GM21447 (cell line): ENCODE measurements around the gene NR2F6.
A peak's percentile ranks its signal among the peaks of the same experiment; 100 is the strongest.

Source experiments
- ATAC-seq: cut with Tn5 transposase; IDR thresholded peaks from one replicate; pipeline ENCODE4 v1.9.1; 2021; ENCODE audit not compliant: unreplicated experiment

Gene NR2F6

DNA sequence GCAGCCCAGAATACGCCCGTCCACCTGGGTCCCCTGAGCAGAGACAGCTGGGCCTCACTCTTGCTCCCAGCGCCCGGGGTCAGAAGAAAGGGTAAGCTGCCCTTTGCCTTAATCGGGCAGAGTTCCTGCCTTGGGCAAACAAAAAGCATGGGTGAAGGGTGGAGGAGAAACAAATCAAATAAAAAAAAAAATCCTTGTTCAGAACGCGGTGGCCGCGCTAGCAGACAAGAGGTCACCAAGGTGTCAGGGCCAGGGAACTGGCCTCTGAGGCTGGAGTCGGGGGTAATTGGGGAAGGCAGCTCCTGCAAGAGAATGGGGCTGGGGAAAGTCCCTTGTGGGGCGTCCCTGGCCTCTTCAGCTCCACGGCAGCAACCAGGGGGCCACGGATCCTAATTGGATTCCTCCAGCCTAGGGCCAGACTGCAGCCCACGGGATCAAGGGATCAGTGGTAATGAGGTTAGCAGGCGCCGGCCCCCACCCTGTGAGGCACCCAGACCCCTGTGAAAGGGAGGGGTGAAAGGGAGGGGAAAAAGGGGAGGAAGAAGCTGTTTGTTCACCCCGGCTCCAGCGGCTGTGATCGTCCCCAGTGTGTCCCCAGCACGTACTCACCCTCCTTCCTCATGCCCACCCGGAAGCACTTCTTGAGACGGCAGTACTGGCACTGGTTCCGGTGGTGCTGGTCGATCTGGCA lies 5.5 kb downstream of the NR2F6 start:
- ATAC-seq, result no peak

DNA sequence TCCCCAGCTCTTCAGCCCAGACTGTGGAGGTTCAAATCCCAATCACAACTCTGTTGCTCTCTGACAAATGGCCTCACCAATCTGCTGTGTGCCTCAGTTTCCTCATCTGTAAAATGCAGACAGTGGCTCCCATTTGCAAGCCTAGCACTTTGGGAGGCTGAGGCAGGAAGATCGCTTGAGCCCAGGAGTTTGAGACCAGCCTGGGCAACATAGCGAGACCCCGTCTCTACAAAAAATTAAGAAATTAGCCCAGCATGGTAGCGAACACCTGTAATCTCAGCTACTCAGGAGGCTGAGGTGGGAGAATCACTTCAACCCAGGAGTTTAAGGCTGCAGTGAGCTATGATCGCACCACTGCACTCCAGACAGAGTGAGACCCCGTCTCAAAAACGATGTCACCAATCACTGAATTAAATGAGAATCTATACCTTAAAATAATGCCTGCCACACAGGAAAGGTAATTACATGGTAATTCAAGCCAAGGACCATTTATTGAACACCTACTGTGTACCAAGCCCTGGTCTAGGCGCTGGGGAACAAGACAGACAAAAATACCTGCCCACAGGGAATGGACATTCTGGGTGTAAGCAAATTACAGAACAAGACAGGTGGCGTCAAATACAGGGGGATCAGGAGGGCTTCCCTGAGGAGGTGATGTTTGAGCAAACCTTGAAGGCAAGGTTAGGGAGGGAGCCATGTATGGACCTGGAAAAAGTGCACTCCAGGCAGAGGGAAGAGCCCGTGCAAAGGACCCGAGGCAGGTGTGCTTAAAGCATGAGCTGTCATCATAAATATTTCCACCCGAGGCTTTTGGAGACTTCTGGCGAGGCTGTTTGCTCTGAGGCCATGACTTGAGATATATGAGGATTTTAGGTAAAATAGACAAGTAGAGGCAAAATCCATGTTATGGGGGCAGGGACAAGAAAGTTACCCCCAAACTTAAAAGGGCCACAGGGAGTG lies 7.7 kb downstream of the NR2F6 start:
- ATAC-seq, result no peak

DNA sequence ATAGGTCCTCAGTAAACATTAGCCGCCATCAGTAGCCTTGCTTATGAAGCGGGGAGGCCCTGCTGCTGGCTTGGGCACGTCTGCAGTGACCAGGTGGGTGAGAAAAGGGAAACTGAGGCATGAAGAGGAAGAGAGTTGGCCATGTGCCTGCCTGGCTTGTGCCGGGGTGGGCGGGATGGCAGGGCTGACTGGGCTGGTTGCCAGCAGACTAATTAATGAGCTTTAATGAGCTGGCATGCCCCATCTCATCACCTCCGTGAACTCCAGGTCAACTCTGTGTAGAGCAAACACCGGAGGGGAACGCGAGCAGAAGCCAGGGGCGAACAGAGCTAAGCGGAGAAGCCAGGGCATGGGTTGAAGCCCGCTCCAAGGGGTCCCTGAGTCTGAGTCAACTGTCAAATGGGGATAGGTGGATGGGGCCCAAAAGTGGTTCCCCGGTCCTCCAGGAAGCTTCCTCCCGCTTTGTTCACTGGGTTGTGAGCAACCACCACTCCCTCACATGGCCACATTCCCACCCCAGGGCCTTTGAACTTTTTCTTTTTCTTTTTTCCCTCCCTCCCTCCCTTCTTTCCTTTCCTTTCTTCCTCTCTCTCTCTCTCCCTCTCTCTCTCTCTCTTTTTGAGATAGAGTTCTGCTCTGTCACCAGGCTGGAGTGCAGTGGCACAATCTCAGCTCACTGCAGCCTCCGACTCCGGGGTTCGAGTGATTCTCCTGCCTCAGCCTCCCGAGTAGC lies 8.7 kb downstream of the NR2F6 start:
- ATAC-seq, result no peak

DNA sequence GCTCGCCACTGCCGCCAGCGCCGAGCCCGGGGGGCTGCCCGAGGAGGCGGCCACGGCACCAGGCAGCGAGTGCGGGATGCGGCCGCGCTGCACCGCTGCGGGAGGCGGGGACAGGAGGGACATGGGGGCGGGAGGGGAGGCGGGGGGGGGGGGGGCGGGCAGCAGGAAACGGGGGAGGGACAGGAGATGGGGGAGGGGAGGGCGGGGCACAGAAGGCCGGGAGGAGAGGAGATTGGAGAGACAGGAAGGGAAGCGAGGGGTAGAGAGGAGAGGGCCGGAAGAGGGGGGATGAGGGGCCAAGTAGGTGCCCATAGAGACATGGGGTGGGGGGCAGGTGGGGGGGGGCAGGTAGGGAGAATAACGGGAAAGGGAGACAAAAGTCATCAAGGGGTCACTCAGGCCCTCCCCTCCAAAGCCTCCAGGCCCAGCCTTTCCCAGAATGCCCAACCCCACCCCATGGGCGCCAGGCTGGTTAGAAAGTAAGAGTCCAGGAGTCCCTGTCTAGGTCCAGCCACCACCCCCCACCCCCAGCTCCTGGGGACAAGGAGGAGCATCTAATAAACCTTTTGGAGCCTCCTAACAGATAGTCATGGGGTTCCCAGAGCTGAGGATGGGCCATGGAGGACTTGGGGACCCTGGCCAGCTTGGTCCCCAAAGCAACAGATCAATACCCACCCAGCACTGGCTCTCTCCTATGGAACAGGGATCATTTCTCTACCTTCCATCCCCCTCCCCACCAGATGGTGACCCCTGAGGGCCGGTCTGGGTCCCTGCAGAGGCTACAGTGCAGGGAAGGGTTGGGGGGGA lies 9.5 kb downstream of the NR2F6 start:
- no peak for ATAC-seq

DNA sequence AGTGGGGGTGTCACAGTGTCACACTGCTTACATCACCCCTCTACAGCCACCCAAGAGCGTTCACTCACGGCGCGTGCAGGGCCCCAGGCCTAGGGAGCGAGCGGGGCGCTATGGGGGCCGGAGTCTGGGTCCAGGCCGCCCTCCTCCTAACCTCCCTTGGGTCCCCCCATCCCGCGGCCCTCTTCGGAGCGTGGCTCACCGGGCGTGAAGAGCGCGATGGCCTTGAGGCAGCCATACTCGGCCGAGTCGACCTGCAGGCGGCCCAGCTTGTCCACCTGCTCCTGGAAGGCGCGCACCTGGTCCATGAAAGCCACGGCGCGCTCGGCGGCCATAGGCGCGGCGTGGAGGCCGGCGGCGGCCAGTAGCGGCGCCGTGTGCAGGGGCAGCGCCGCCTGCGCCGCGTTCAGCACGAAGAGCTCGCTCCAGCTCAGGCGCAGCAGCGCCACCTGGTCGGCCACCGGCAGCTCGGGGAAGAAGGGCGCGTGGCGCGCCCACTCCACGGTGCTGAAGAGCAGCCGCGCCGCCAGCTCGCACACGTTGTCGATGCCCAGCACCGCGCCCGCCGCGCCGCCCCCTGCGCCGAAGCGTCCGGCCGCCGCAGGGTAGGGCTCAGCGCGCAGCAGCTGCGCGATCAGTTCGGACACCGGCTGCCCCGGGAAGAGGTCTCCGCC lies 10.3 kb downstream of the NR2F6 start:
- ATAC-seq, result peak; percentile 50

DNA sequence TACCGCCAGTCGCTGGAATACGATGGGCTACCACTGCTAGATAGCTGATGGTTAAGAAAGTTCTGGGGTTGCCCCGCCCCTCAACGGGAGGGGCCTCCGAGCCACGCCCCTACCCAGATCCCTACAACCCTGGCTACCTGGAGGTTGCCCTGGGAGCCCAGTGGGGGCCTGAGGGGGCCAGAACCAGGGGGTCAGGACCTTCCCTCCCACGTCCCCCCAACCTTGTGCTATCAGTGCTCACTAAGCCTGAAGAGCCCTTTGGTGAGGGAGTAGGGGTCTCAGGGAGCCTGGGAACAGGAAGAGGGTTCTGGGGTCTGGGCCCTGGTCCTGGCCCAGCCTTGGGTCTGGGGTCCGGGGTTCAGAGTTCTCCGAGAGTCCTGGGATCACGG lies 10.8 kb downstream of the NR2F6 start:
- ATAC-seq, result peak; percentile 57

DNA sequence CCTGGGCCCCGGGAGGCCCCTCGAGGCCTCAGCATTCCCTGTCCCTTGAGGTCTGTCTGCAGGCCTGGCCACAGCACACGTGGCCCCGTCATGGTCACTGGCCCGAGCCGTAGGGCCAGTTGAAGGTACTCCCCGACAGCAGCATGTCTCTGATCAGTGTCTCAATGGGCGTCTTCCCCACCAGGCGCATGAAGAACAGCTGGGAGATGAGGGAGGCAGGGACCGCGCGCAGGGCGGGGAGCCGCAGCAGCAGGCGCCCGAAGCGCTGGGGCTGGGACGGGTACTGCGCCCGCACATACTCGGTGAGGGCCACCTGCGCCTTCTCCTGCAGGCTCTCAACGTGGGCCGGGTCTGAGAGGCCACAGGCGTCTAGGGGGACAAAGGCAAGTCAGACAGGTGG lies 13.5 kb downstream of the NR2F6 start:
- no peak for ATAC-seq

DNA sequence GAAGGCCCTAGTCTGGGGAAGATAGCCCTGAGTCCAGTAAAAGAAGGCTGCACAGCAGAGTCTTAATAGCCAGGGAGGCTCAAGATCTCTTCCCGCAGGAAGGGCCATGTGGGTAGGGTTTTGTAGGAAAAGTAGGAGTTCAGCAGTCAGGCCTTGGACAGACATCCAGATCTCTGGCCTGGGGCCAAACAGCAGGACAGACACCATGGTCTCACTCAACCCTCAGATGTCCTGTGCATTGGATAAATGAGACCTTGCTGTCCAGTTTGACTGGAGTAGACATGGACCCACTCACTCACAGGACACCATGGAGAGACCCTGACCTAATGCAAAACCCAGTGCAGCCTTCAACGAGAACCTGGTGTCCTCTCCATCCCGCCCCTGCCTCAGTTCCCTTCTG lies 15.8 kb downstream of the NR2F6 start:
- no peak for ATAC-seq

DNA sequence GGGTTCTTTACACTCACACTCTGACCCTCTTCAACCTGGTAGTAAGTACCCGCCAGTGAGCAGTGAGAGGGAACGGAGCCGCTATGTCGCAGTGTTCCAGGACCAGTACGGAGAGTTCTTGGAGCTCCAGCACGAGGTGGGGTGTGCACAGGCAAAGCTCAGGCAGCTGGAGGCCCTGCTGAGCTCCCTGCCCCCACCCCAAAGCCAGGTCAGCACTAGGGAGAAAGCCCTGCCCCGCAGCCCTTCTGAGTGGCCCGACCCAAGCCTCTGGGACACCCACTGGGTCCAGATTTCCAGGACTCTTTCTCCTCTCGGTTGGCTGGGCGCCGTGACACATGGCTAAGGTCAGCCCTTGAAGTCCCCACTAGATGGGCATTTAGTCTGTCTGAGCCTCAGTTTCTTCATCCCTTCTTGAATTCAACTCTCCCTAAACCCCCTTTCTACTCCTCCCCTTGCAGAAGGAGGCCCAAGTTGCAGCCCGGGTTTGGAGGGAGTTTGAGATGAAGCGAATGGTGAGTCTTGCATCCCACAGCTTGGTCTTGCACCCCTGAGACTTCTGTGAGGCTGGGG lies 17.8 kb downstream of the NR2F6 start:
- ATAC-seq, result no peak

DNA sequence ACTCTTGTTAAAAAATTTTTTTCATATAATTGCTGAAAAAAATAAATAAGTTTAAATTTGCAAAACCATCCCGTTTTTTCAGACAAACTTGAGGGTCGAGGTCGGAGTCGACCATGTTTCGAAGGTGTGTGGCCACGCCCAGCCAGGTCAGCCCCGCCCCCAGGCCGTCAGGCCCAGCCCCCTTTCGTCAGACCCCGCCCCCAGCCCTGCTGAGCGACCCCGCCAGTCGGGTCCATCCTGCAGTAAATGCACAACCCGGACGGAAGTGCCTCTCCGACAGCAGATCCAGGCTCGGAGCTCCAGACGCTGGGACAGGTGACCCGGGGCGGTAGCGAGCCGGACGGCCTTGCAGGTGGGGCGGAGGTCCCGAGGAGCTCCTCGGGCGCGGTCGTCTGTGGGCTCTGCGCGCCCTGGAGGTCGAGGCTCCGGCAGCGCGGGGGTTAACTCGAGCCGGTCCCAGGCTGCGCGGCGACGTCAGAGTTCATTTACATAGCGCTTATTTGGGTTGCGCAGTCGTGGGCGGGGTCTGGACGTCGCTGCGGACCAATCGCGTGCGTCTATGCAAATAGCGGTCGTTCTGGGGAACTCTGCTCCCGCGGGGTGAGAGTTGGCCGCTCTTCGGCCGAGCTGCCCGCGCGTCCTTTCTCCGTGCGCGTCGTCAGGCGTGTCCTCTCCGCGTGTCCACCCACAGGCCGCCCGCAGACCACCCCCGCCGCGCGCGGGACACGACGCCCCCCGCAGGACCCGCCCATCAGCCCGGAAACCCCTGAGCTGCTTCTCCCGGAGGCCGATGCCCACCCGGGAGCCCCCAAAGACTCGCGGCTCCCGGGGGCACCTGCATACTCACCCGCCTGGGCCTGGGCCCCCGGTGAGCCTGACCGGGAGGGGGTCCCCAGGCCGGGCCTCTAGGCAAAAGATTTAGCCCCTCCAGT lies 19.5 kb downstream of the NR2F6 start, which contains the start of gene OCEL1:
Gene OCEL1 (plus strand): TSS at position 225 of the 932 bp plus-strand sequence. CDS start 22 bp downstream, at position 247.
- peak; percentile 88 for ATAC-seq

DNA sequence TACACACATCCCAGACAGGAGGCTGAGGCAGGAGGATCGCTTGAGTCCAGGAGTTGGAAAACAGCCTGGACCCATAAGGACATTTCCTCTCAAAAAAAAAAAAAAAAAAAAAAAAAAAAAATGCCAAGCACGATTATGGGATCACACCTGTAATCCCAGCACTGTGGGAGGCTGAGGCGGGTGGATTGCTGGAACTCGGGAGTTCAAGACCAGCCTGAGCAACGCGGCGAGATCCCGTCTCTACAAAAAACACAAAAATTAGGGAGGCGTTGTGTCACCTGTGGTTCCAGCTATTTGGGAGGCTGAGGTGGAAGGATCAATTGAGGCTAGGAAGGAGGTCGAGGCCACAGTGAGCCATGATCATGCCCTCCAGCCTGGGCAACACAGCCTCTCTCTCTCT lies 20.7 kb downstream of the NR2F6 start:
- no peak for ATAC-seq

DNA sequence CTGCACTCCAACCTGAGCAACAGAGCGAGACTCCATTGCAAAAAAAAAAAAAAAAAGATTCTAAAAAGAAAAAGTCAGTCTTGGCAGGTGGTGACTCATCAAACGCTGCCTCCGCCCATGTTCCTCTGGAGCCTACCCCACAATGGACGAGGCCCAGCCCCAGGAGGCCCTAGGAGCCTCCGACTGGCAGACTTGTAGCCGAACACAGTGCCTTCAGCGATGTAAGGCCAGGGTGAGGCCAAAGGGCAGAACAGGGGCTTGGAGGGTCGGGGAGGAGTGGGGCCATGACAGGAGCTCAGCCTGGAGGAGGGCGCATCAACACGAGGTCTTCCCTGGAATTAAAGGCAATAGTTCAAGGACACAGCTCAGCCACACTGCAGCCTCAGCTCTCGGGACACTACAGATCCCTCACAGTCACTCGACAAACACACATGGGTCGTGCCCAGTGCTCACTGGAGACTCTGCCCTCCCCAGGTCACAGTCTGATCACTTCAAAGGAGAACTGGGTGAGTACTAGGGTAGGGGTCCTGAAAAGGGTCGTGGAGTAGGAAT lies 25.4 kb downstream of the NR2F6 start:
- ATAC-seq, result no peak

DNA sequence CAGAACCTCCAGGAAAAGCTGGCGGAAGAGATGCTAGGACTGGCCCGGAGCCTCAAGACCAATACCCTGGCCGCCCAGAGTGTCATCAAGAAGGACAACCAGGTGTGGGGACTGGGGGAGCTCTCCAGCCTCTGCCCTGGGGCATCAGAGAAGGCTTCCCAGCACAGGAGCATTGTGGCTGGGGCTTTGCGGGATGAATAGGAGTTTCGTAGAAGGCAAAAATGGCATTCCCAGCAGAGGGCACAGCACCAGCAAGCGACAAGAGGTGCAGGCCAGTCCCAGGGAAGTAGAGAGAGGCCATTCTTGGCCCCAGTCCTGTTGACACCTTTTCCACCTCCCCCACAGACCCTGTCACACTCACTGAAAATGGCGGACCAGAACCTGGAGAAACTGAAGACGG lies 26.4 kb downstream of the NR2F6 start:
- ATAC-seq, result no peak

DNA sequence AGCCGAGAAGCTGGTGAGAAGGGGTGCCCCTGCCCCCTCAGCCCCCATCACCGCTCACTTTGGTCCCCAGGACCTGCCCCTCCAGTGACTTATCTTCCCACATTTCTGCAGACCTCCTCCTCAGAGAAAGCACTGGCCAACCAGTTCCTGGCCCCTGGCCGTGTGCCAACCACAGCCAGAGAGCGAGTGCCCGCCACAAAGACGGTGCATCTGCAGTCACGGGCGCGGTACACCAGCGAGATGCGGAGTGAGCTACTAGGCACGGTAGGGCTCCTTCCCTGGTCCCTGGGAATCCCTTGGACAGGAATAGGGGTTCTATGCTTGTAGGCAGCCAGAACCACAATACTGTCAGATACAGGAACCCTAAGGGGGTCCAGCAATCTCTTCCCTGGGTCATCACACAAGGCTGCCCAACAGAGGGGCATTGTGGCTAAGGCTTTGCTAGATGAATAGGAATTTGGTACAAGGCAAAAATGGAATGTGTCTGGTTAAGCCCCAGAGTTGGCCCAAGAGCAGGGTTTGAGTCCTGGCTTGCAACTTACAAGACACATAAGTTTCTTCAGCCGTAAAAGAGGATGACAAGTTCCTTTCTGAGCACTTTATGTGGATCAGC lies 29.6 kb downstream of the NR2F6 start:
- ATAC-seq, result no peak

DNA sequence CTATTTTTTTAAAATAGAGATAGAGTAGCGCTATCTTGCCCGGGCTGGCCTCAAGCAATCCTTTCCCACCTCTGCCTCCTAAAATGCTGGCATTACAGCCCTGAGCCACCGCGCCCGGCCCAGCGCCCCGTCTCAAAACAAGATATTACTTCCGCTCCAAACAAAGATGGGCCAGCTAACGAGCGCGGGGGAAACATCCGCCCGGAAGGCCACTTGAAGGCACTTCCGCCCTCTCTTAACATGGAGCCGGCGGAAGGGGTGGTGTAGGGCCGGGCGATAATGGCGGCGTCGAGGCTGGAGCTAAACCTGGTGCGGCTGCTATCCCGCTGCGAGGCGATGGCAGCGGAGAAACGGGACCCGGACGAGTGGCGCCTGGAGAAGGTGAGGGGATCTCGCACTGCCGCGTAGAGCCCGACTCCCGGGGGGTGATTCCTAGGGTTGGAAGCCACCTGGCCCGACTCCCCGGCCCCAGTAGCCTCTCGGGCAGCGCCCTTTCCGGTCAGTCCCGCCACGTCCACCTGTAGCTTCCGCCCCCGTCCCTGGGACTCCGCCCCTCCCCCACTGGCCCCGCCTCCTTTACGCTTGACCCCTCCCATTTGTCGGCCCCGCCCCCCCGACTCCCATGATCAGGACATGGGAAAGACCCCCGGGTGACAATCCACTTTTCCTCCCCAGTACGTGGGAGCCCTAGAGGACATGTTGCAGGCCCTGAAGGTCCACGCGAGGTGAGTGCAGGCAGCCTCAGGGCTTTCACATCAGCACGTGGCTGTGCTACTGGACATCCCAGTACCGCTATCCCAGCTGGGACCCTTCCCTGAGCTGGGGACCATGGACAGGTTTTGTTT lies 30.4 kb downstream of the NR2F6 start, which contains the start of gene USE1:
Gene USE1 (plus strand): TSS at position 231 of the 845 bp plus-strand sequence. CDS start 49 bp downstream, at position 280.
- peak; percentile 79 for ATAC-seq

DNA sequence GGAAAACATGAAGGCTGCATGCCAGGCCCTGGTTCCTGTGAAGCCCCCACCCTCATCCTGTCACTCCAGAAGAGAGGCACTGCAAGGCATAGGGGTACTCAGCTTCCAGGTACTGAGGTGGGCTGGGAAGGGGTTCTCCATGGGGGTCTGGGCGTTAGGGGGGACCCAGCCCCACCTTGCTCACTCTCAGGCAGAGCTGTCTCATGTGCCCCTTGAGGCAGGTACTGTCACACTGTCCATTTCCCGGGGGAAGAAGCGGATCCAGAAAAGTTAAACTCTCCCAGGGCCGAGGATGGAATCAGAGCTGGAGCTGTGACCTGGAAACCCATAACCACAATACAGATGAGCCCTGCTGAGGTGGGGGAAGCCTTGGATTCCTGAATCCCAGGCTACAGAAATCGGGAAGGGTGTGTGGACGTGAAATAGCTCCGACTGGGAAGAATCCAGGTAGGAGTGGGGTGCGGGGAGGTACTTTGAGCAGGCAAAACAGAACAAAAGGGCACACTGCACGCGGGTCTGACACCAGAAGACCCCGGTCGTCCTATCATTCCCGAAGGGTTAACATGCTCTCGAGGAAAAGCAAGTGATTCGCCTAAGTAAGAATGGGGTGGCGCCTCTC lies 31.1 kb downstream of the NR2F6 start:
- no peak for ATAC-seq
